ENCODE measurements around the gene IGFBP3.
"Not testable (repeated sequence)": the region's sequence is repeated elsewhere in the genome, so short reads cannot be mapped to it uniquely, and the experiment has no call there.

Gene IGFBP3, protein sequence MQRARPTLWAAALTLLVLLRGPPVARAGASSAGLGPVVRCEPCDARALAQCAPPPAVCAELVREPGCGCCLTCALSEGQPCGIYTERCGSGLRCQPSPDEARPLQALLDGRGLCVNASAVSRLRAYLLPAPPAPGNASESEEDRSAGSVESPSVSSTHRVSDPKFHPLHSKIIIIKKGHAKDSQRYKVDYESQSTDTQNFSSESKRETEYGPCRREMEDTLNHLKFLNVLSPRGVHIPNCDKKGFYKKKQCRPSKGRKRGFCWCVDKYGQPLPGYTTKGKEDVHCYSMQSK

GRCh38 chr7:45920502-45921380, at the start of gene IGFBP3:
Gene IGFBP3, minus strand, starts transcription at chr7:45921272. Its CDS starts 132 bp downstream, at chr7:45921140.
- DNase-seq (ENCODE audit: low spot score): peak; percentile 89

GRCh38 chr7:45970454-45970853, 49.4 kb upstream of the IGFBP3 start:
- DNase-seq (ENCODE audit: low spot score): no peak

- no peak for DNase-seq (ENCODE audit: low spot score)
Measured at GRCh38 chr7:45969940-45970339, 48.9 kb upstream of the IGFBP3 start.

DNA sequence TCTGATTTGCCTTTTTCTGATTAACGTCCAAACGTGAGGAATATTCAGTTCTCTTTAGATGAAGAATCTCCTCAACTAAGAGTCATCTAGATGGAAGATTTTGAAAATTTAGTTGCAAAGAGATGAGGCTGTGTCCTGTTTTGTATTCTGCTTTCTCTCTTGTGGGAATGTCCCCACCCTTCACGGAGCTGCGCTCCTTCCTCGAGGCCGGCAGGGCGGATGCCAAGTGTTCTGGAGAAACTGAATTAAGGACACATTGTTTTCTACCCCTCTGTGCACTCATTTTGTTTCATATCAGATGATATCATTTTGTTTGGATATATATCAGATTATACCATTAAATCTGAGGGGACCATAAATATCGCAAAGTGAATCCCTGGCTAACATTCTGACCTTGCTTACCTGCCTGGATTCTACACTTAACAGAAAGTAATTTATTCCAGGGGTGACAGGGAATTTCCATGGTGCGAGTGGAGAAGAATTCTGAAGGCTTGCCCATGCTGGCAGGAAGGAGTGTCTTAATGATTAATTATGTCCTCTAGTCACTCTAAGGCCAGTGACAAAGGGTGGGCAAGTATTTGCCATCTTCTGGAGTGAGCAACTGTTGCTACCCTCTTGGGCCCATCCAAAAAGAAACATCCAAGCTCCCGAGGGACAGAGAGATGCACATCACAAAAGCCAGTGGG, 47.9 kb upstream of the IGFBP3 start:
- no peak for DNase-seq (ENCODE audit: low spot score)

- no peak for DNase-seq (ENCODE audit: low spot score)
Measured at GRCh38 chr7:45968312-45968711, 47.2 kb upstream of the IGFBP3 start.

DNA sequence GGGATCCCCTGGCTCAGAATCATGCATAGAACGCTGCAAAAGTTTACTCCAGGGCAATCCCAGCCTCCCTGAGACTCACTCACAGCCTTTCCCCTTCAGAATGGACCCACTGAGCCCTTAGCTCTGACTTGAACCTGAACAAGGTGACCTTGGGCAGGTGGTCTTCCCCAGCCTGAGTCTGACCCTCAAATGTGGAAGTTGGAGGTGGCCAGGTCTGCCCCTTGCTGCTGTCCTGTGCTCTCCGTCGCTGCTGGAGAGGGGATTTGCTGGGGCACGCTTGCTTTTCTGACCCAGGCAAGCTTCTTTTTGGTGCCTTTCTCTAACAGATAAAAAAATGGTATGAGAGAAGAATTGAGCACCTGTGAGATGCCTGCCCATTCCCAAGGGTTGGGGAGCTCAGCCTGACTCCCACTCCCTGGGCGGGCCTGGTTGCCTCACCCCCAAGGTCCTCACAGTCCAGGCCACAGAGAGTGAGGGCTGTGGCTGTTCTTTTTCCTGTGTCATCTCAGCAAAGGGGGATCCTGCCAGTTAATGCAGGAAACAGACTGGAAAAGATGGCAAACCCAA, 46.6 kb upstream of the IGFBP3 start:
- no peak for DNase-seq (ENCODE audit: low spot score)

- DNase-seq (ENCODE audit: low spot score): no peak
Measured at GRCh38 chr7:45962861-45963260, 41.8 kb upstream of the IGFBP3 start.

- no peak for DNase-seq (ENCODE audit: low spot score)
Measured at GRCh38 chr7:45957721-45958120, 36.6 kb upstream of the IGFBP3 start.

DNA sequence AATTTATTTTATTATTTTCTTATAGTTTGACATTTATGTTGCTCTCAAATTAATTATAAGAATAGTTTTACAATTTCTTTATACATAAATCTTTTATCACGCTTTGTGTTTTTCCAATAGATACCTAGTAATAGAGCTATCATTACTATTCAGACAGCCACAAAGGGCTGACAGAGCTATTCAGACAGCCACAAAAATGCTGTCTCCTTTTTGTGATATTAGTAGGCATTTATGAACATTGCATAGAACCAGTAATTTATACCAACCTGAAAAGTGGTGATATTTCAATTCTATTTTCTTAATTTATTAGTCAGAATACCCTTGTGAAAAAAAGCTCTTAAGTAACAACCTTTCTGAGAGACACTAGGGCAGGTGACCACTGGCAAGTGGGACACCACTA, 34.2 kb upstream of the IGFBP3 start:
- no peak for DNase-seq (ENCODE audit: low spot score)

DNA sequence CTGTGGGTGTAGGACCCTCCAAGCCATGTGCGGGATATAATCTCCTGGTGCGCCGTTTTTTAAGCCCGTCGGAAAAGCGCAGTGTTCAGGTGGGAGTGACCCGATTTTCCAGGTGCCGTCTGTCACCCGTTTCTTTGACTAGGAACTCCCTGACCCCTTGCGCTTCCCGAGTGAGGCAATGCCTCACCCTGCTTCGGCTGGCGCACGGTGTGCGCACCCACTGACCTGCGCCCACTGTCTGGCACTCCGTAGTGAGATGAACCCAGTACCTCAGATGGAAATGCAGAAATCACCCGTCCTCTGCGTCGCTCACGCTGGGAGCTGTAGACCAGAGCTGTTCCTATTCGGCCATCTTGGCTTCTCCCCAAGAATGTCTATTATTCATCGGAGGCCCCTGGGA, 32.0 kb upstream of the IGFBP3 start:
- DNase-seq (ENCODE audit: low spot score): not testable (repeated sequence)

DNA sequence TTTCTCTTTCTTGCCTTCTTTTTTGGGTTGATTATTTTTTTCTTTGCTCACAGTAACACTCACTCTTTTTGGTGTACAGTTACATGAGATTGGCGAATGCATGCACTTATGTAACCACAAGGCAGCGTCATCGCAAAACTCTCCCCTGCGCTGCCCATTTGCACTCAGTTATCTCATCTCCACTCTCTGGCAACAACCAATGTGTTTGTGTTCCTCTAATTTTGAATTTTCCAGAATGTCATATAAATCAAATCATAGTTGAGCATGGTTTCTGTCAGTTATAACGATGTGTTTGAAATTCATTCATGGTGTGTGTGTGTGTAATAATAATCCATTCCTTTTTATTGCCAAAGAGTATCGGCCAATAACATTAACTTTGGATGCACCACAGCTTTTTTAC, 23.0 kb upstream of the IGFBP3 start:
- DNase-seq (ENCODE audit: low spot score): peak; percentile 55

GRCh38 chr7:45940939-45941338, 19.9 kb upstream of the IGFBP3 start:
- no peak for DNase-seq (ENCODE audit: low spot score)

DNA sequence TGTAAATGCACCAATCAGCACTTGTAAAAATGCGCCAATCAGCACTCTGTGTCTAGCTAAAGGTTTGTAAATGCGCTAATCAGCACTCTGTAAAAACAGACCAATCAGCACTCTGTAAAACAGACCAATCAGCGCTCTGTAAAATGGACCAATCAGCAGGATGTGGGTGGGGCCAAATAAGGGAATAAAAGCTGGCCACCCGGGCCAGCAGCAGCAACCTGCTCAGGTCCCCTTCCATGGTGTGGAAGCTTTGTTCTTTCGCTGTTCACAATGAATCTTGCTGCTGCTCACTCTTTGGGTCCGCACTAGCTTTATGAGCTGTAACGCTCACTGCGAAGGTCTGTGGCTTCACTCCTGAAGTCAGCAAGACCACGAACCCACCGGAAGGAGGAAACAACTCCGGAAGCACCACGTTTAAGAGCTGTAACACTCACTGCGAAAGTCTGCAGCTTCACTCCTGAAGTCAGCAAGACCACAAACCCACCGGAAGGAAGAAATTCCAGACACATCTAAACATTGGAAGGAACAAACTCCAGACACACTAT, 19.2 kb upstream of the IGFBP3 start:
- DNase-seq (ENCODE audit: low spot score): not testable (repeated sequence)

GRCh38 chr7:45939574-45939973, 18.5 kb upstream of the IGFBP3 start:
- DNase-seq (ENCODE audit: low spot score): no peak

DNA sequence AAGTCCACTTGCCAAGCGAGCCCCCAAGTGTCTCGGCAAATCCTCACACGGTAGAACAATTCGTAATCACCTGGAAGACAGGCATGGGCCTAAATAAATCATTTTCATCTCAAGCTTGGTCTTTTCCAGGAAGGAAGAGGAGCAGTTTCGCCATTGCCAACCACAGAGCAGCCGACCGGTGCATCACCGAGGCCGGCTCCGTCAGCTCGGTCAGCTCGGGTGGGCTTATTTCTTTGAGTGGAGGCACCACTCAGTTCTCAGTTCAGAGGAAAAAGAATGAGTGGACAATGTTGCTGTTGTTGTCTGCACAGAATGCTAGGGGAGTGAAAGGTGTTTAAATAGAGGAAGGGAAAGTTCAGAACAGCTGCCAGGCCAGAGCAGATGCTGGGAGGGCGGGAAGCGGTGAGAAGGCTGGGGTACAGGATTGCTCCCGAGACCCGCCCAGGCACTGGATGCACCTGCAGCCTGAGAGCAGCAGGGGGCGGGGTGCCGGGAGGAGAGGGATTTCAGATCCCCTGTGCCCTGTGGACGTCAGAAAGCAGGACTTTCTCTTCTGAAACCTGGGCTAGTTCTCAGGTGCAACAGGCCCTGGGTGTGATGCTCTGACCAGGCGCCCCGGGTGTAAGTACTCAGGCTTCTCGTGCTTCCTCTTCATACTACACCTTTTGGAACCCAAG, 17.7 kb upstream of the IGFBP3 start:
- DNase-seq (ENCODE audit: low spot score): no peak

- DNase-seq (ENCODE audit: low spot score): no peak
Measured at GRCh38 chr7:45937862-45938261, 16.8 kb upstream of the IGFBP3 start.

DNA sequence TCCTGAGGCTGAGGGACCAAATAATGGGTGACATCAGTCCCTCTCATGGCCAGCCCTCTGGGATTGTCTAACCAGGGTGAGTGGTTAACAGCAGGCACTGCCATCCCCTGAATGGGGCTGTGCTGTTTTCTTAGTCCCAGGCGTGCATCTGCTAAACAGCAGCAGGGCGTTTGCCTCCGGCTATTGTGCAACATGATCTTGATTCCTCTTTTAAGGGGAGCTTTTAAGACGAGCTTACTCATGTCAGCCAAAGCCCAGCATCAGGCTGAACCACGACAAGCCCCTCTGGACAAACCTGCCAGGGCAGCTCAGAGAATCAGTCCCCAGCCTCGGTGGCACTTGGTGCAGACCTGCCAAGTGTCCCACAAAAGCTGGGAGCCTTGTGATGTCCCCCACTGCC, 16.2 kb upstream of the IGFBP3 start:
- no peak for DNase-seq (ENCODE audit: low spot score)

GRCh38 chr7:45930967-45931366, 9.9 kb upstream of the IGFBP3 start:
- no peak for DNase-seq (ENCODE audit: low spot score)

- DNase-seq (ENCODE audit: low spot score): no peak
Measured at GRCh38 chr7:45927721-45928120, 6.6 kb upstream of the IGFBP3 start.

- DNase-seq (ENCODE audit: low spot score): peak; percentile 78
Measured at GRCh38 chr7:45924283-45924682, 3.2 kb upstream of the IGFBP3 start.

DNA sequence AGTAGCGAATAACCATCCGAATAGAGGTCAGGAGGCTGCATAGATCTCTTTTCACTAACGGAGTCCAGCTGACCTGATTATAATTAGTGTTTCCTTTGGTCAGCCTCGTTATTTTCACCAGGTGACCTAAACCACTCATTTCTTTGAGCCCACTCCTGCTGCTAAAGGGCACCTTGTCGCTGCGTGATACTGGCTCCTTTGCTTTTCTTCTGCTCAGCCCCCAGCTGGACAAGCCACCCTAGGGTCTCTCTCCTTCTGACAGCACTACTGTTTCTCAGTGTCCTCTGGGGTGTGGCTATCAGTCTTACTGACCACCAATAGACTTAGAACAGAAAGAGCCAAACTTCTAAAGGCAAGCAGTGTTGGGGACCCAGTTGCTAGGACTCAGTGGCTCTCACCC, 2.7 kb upstream of the IGFBP3 start:
- no peak for DNase-seq (ENCODE audit: low spot score)

- DNase-seq (ENCODE audit: low spot score): peak; percentile 71
Measured at GRCh38 chr7:45923290-45923689, 2.2 kb upstream of the IGFBP3 start.
